GM15510 (cell line): Measurements from ENCODE around the gene CTSF.

Source experiments
- POLR2A ChIP-seq: IDR thresholded peaks from 3 replicates; pipeline ENCODE4 v1.6.1; 2011; ENCODE audit warnings: borderline replicate concordance; ENCODE audit not compliant: insufficient read length; ENCODE audit errors: extremely low read depth

The CTSF gene

DNA sequence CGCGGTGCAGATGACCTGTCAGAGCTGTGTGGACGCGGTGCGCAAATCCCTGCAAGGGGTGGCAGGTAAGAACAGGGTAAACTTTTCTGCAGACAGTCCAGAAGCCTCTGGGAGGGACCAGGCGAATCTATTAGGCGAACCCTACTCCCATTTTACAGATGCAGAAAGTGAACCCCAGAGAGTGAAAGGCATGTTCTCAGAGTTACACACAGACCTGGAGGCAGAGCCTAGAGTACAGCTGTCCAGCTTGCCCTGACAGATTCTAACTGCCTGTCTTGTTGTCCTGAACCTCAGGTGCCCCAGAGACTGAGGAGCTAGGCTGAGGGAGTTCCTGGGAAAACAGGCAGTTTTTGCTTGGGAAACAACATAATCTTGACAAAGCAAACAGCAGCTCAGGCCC is 25.2 kb upstream of the CTSF start:
- no peak for TF ChIP-seq POLR2A

GRCh38 chr11:66593303-66593635 is 24.9 kb upstream of the CTSF start:
- no peak for TF ChIP-seq POLR2A

DNA sequence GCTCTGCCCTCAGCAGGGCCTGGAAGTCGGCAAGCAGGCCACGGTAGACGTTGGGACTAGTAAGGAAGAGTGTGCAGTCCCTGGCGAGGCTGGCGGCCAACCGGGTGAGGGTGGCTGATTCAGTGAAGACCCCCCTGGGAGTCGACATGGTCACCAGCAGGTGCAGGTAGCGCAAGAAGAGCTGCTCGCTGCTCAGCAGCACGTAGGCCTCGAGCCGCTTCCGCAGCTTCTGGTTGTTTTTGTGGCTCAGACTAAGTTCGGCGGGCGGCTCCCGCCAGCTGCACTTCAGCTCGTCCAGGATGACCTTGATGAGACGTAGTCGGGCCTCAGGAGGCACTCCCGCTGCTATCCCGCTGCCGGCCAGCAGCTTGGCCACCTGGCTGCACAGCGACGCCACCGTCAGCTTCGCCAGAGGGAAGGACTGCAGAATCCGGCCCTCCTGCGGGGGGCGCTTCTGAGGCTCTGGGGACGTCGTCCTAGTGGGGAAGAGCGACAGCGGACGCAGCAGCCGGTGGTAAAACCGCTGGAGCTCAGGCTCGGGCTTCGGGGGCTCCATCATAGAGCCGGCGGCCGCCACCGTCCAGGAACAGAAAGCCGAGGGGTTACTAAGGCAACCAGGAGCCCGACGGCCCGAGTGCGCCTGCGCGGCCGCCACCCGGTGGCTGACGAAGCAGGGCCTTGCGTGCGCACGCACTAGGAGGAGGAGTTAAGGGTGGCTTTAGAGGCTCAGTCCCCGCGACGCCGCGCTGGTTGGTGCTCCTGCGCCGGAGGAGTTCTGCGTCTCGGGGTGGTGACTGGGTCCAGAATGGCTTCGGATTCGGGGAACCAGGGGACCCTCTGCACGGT is 24.3 kb upstream of the CTSF start, which contains the start of the genes CCDC87 and CCS:
Gene CCDC87 (minus strand): TSS at position 607 of the 846 bp plus-strand sequence. CDS start 48 bp downstream, at position 559.
Gene CCS (plus strand): TSS at position 729 of the 846 bp plus-strand sequence. CDS start 77 bp downstream, at position 806.
- TF ChIP-seq POLR2A = peak; percentile 98

GRCh38 chr11:66591175-66591574 is 22.8 kb upstream of the CTSF start:
- TF ChIP-seq POLR2A = no peak

- TF ChIP-seq POLR2A = no peak
Observed at GRCh38 chr11:66589996-66590675, 21.7 kb upstream of the CTSF start.

- no peak for TF ChIP-seq POLR2A
Observed at GRCh38 chr11:66586136-66586535, 17.7 kb upstream of the CTSF start.

- TF ChIP-seq POLR2A = no peak
Observed at GRCh38 chr11:66581261-66581660, 12.9 kb upstream of the CTSF start.

DNA sequence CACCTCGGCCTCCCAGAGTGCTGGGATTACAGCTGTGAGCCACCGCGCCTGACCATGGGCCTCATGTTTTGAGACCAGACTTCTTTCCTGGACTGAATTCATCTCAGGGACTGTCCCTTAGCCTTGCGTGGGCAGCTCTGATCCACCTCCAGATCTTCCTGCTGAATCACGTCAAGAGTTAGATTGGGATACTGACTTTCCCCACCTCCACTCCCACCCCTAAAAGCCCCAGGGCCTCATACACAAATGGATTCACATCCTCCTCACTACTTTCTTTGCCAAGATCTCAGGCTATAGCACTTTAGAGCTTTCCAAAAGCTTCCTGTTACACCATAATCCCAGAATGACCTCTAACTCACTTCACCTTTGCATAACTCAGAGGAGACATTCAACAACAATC is 12.4 kb upstream of the CTSF start:
- no peak for TF ChIP-seq POLR2A

DNA sequence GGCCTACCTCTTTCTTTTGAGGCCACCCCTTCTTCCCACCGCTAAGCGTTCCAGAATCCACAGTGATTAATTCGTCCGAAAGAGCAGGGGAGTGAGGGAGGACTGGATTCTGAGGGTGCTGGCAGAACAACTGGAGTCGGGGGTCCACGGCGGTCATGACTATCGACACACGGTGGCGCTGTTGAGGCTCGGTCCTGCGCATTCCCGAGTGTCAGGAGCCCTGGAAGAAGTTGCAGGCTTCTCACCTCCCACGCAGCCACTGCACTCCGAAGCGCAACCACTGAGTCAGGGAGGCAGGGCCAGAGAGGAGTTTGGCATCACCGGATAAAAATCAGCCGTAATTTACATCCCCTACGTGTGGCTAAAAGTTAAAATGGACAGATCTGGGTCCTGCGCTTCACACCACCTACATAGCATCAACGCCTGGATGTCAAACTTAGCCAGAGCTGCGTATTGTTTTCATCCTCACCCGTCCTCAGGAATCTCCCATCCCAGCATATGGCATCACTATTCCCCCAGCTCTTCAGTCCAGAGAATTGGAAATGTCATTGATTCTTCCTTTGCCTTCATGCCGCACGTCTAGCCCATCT is 10.7 kb upstream of the CTSF start:
- TF ChIP-seq POLR2A = no peak

GRCh38 chr11:66570850-66571180 is 2.4 kb upstream of the CTSF start:
- TF ChIP-seq POLR2A = no peak

GRCh38 chr11:66570079-66570849 is 1.9 kb upstream of the CTSF start:
- no peak for TF ChIP-seq POLR2A

DNA sequence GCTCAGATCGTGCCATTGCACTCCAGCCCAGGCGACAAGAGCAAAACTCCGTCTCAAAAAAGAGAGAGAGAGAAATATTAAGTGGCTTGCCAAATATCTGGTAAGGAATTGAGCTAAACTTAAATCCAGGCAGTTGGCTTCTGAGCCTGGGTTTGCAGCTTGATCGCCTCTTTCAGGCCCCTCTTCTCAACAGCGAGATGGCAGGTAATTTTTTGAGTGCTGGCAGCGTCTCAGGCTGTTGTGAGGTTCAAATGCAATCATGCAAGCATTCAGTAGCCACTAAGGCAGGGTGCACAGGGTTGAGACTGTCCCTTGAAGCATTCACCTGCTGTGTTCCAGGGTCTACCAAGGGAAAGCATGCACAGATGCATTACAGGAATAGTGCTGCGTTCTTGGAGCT is 670 bp upstream of the CTSF start:
- TF ChIP-seq POLR2A = no peak

DNA sequence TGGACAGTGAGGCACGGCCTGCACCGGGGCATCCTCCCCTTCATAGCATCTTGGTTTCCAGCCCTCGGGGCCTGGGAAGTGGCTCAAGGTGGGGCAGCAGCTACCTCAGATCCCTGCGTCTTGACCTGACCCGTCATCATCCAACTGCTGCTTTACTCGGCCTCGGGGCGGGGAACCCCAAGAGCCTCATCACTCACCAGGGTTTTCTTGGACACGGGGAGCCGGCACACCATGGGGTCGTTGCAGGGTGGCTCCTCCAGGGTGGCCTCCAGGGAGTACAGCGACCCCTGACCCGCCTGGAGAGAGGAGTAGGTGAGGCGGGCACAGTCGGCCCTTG is 651 bp downstream of the CTSF start:
- TF ChIP-seq POLR2A = no peak

- TF ChIP-seq POLR2A = no peak
Observed at GRCh38 chr11:66566221-66566620, 2.2 kb downstream of the CTSF start.

DNA sequence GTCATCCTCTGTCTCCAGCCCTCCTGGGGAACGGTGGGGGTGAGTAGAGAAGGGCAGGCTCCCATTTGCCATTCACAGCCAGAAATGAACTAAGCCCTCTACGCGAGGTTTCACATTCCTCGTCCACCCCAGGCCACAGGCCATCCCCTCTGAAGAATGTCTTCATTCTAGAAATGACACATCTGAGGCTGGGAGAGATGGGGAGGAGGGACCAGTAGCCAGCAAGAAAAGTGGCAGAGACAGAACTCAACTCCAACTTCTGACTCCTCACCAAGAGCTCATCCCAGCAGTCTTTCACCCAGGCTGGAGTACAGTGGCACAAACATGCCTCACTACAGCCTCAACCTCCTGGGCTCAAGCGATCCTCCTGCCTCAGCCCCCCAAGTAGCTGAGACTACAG is 3.4 kb downstream of the CTSF start:
- TF ChIP-seq POLR2A = no peak

DNA sequence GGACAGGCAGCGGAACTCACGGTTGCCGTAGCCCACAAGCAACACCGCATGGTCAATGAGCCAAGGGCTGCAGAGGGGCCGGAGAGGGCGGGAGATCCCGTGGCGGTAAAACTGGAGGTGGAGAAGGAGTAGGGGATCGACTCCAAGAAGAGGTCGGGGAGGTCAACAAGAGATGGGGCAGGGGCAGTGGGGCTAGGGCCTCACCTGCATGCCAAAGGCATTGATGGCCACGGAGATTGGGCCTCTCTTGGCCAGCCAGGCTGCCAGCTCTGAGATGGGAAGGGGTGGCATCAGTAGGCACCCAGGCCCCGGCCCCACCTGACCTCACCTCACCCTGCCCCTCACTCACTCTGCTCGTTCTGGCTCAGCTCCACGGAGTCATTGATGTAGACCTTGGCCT is 3.9 kb downstream of the CTSF start:
- TF ChIP-seq POLR2A = no peak

GRCh38 chr11:66563832-66564231 is 4.6 kb downstream of the CTSF start:
- TF ChIP-seq POLR2A = no peak
